Amygdala (tissue), 56 donors: ENCODE measurements around the gene MAP1A.

Source experiments
- DNase-seq, 56 donors: peaks; one replicate each; lab custom pipeline; 2025; lab: John Stamatoyannopoulos, UW

The MAP1A gene

DNA sequence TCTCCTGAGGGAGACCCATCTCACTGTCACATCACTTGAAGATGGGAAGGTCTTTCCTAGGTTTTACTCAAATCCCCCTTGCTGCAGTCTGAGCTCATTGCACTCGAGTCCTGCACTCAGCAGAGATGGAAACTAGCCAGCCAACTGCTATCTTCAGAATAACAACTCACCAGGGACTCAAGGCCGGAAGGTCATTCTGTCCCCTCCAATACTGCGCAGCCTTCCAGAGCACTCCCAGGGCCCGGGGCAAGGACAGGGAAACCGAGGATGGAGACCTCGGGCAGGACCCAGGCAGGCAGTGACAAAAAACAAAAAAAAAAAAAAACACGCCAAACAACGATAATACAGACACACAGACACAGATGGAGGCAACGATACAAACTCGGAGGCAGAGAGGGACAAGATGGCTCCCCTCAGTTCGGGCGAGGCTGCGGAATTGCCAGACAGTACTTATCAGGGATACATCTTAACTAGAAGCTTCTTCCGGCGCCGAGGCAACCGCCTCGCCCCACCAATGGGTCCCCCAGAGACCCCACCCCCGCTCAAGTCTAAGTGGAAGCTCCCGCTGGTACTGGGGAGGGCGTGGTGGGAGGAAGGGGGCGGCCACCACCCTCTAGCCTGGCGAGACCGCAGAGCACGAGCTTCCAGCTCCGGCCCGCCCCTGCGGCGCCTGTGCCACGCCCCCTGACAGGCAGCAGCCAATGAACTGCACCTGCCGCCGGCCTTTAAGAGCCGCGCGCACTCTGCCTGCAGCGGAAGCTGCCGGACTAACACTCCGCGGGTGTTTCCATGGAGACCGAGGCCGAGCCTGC, 7.0 kb upstream of the MAP1A start:
- DNase-seq: peak; percentile 65 to 99 (median 98)

DNA sequence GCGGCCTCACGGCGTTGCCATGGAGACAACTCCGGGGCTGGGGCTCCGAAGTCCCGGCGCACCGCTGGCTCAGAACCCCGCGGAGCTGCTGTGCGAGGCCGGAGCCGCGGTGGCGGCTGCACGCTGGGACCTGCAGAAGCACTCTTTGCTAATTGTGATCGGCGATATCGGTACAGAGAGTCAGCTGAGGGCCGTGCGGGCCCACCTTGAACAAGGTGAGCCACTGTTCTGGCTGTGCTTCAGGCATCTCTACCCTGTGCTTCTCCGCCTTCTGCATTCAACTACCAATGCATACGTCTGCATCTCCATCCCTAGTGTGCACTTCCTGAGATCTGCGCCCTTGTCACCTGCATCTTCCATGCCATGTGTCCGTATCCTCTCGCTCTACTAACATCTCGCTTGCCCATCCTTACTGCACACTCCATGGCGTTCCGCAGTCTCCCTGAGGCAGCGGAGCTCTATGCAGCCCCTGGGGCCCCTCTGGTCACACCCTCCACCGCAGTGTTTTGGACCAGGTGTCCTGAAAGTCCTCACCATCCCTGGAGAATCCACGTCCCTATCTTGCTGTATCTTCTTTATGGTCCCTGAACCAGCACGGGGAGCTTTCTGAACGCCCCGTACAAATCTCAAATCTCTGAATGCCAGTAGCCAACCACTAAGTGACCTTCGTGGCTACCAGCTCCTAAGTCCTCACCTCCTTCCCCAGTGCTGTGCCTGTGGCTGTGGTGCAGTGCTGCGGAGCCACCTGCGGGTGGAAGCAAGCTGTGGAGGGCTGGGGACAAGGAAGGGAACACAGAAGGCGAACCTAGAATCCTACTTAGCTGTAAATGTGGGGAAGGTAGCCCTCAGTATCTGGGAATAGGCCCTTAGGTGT, 6.2 kb upstream of the MAP1A start:
- DNase-seq: peak in 19 of 56 donors; percentile 10 to 62 (median 41)

DNA sequence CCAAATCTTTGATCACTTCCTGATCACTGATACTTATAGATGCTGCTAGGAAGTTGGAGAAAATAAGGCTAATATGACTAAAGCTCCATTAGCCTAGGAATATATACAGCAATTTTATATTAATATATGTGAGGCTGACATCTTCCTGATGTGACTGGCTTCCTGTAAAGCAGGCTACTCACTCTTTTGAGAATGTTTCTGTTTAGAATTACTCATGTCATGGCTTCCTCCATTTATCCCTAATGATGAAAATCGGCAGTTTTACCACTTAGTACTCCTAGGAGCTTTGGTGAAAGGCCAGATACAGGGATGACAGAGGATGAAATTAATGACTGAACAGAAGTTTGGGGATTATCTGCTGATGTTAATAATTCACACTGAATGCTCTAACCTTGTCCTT, 3.9 kb upstream of the MAP1A start:
- DNase-seq: no peak

DNA sequence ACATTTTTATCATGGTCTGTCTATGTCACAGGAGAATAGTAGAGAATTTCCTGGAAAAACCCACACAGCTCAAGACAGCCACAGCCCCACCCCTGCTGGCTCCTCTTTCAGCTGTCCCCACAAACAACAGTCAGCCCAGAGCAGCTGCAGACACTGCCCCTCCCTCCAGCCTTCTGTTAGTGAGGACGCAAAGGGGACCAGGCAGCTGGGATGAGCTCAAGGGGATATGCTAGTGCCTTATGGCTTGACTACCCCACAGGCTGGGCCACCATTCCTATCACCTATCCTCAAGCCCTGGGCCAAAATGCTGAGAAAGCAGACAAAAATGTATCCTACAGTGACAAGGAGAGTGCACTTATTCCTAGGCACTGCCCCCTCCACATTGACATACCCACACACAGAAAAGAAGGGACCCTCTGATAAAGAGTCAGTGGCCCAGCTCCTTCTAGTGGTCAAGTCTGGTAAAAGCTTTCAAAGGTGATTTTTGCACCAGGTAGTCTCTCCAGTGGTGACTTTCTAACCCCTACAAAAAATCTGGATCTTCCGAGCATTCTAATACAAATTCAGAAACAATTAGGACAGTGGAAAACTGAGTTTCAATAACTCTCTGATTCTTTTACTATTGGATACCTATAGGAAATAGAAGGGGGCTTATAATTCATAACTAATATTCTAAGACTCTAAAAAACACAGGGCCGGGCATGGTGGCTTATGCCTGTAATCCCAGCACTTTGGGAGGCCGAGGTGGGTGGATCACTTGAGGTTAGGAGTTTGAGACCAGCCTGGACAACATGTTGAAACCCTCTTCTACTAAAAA, 3.0 kb upstream of the MAP1A start:
- DNase-seq: peak in 50 of 56 donors; percentile 21 to 89 (median 64)

DNA sequence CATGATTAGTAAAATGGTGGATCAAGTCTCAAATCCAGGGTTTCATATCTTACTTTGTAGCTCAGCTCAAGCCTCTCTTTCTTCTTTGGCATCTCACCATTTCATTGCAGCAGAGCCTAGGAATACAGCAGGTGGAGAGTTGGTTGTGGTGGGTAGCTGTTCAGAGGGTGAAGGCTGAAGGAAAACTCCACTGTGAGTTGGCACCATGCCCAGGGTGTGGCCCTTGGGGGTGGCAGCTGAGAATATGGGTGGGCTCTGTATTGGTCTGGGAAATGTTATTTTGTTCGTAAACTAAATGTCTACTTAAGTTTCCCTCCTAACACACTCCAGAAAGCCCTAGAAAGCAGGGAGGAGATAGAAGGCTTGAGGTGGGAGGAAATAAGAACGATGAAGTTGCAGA, 1.7 kb upstream of the MAP1A start:
- DNase-seq: no peak

DNA sequence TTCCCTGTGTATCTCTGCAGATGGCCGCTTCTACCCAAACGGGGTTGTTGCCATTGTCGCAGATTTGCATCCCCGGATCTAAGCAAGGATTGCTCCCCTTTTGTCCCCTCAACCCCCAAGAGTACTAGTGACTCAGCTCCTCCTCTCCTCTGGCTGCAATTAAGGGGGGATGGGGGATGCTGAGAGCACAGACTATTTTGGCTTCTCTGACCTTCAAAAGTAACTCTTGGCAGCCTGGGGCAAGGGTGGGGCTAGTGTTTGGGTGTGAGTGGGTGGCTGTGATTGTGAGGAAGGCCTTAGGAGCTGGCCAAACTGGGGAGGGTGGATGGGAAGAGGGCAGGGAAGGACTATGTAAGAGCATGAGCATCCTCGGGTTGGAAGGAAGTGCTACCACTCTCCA, 1.2 kb upstream of the MAP1A start:
- DNase-seq: peak in 3 of 56 donors; percentile 24 to 53 (median 27)

DNA sequence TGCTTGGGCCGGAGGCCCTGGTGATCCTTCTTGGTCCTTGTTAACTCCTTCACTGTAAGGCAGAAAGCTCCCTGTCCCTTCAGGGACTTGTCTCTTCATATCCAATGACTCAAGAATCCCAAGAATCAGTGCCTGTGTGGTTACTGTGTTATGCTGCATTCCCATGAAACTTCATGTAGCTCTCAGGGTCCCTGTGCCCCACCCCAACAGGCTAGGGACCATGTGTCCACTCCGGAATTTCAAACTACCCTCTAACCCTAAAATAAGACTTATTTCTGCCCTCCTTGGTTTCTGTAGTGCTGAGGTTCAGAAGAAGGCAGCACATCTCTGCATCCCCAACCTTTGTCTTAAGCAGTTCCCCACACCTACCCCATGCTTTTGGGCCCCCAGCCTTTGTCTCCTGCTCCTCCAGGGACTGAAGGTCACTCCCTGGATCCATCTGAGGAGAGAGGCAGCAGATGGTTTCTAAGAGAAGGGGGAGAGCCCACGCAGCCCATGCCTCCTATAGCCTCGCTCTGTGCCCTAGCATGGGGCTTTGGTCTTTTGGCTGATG, 531 bp upstream of the MAP1A start:
- peak in 1 of 56 donors; percentile 52 for DNase-seq

DNA sequence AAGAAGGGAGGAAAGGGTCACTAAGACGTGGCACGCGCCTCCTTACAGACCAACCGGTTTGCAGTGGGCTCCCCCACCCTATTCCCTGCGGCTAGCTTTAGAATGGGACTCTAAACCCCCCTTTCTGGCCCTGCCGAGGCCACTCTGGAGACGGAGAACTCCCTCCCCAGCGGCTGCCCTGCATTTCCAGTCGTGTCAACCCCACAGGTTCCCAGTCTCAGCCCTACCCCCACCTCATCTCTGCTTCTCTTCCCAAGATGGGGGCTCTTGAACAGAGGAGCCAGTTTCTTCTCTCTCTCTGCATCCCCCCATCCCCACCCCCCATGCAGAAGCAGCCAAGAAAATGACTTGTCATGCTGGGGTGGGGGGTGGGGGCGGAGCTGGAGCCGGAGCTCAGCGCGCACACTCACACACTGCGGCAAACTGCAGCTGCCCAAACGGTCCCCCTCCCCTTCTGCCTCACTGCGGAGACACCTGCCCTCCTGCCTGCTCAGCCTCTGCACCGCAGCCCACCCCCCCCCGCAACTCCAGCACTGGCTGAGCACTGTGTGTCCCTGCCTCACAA, 871 bp downstream of the MAP1A start:
- peak in 52 of 56 donors; percentile 35 to 91 (median 77) for DNase-seq

DNA sequence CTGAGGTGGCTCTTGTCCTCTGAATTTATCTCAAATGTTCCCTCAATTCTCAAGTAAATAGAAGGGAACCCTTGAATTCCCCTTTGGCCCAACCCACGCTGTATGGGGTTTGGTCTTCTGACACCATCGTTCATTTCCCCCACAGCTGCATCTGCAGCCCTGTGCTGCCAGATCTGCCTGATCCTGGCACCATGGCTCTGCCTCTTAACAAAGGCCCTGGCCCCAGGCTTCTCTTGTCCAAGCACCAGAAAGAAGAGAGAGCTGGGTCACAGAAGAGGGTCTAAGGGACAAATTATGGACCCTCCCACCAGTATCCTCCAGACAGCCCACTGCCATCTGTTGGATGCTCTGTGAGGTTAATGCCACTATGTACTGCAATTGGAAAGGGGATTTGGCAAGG, 1.8 kb downstream of the MAP1A start:
- DNase-seq: peak in 32 of 56 donors; percentile 15 to 78 (median 42)

DNA sequence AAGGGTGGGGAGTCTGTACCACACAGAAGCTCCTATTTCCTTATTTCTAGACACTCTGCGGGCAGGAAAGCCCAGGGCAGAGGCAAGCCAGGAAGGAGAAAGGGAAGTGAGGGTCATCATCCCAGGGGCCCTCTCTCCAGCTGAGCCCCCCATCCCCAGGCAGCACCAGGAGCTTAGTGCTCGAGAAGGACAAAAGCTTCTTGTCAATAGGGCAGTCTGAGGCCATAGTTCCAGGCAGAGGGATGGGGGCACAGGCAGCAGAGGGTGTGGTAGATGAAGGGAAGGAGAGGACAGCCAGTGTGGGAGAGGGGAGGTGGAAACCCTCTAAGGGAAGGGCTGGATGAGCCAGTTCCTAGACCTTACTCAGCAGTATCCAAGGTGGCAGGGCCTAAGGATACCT, 2.7 kb downstream of the MAP1A start:
- no peak for DNase-seq

DNA sequence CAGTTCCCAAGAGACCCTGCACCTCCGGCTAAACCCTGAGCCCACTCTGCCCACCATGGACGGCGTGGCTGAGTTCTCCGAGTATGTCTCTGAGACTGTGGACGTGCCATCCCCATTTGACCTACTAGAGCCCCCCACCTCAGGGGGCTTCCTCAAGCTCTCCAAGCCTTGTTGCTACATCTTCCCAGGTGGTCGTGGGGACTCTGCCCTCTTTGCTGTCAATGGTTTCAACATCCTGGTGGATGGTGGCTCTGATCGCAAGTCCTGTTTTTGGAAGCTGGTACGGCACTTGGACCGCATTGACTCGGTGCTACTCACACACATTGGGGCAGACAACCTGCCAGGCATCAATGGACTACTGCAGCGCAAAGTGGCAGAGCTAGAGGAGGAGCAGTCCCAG, 4.0 kb downstream of the MAP1A start:
- DNase-seq: no peak

DNA sequence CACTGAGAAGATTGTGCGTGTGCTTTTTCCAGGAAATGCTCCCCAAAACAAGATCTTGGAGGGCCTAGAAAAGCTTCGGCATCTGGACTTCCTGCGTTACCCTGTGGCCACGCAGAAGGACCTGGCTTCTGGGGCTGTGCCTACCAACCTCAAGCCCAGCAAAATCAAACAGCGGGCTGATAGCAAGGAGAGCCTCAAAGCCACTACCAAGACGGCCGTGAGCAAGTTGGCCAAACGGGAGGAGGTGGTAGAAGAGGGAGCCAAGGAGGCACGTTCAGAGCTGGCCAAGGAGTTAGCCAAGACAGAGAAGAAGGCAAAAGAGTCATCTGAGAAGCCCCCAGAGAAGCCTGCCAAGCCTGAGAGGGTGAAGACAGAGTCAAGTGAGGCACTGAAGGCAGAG, 4.8 kb downstream of the MAP1A start:
- DNase-seq: no peak

DNA sequence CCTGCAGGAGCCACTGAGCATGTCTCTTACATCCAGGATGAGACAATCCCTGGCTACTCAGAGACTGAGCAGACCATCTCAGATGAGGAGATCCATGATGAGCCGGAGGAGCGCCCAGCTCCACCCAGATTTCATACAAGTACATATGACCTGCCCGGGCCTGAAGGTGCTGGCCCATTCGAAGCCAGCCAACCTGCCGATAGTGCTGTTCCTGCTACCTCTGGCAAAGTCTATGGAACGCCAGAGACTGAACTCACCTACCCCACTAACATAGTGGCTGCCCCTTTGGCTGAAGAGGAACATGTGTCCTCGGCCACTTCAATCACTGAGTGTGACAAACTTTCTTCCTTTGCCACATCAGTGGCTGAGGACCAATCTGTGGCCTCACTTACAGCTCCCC, 6.2 kb downstream of the MAP1A start:
- DNase-seq: no peak

DNA sequence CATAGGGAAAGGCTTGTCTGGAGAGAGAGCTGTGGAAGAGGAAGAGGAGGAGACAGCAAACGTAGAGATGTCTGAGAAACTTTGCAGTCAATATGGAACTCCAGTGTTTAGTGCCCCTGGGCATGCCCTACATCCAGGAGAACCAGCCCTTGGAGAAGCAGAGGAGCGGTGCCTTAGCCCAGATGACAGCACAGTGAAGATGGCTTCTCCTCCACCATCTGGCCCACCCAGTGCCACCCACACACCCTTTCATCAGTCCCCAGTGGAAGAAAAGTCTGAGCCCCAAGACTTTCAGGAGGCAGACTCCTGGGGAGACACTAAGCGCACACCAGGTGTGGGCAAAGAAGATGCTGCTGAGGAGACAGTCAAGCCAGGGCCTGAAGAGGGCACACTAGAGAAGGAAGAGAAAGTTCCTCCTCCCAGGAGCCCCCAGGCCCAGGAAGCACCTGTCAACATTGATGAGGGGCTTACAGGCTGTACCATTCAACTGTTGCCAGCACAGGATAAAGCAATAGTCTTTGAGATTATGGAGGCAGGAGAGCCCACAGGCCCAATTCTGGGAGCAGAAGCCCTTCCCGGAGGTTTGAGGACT, 6.9 kb downstream of the MAP1A start:
- no peak for DNase-seq

DNA sequence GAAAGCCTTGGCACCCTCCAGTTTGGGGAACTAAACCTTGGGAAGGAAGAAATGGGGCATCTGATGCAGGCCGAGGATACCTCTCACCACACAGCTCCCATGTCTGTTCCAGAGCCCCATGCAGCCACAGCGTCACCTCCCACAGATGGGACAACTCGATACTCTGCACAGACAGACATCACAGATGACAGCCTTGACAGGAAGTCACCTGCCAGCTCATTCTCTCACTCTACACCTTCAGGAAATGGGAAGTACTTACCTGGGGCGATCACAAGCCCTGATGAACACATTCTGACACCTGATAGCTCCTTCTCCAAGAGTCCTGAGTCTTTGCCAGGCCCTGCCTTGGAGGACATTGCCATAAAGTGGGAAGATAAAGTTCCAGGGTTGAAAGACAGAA, 7.7 kb downstream of the MAP1A start:
- DNase-seq: no peak

DNA sequence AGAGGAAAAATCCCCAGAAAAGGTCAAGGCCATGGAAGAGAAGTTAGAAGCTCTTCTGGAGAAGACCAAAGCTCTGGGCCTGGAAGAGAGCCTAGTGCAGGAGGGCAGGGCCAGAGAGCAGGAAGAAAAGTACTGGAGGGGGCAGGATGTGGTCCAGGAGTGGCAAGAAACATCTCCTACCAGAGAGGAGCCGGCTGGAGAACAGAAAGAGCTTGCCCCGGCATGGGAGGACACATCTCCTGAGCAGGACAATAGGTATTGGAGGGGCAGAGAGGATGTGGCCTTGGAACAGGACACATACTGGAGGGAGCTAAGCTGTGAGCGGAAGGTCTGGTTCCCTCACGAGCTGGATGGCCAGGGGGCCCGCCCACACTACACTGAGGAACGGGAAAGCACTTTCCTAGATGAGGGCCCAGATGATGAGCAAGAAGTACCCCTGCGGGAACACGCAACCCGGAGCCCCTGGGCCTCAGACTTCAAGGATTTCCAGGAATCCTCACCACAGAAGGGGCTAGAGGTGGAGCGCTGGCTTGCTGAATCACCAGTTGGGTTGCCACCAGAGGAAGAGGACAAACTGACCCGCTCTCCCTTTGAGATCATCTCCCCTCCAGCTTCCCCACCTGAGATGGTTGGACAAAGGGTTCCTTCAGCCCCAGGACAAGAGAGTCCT, 9.0 kb downstream of the MAP1A start:
- no peak for DNase-seq

DNA sequence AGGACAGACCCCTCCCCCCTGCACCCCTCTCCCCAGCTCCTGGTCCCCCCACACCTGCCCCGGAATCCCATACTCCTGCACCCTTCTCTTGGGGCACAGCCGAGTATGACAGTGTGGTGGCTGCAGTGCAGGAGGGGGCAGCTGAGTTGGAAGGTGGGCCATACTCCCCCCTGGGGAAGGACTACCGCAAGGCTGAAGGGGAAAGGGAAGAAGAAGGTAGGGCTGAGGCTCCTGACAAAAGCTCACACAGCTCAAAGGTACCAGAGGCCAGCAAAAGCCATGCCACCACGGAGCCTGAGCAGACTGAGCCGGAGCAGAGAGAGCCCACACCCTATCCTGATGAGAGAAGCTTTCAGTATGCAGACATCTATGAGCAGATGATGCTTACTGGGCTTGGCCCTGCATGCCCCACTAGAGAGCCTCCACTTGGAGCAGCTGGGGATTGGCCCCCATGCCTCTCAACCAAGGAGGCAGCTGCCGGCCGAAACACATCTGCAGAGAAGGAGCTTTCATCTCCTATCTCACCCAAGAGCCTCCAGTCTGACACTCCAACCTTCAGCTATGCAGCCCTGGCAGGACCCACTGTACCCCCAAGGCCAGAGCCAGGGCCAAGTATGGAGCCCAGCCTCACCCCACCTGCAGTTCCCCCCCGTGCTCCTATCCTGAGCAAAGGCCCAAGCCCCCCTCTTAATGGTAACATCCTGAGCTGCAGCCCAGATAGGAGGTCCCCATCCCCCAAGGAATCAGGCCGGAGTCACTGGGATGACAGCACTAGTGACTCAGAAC, 9.8 kb downstream of the MAP1A start:
- DNase-seq: no peak

DNA sequence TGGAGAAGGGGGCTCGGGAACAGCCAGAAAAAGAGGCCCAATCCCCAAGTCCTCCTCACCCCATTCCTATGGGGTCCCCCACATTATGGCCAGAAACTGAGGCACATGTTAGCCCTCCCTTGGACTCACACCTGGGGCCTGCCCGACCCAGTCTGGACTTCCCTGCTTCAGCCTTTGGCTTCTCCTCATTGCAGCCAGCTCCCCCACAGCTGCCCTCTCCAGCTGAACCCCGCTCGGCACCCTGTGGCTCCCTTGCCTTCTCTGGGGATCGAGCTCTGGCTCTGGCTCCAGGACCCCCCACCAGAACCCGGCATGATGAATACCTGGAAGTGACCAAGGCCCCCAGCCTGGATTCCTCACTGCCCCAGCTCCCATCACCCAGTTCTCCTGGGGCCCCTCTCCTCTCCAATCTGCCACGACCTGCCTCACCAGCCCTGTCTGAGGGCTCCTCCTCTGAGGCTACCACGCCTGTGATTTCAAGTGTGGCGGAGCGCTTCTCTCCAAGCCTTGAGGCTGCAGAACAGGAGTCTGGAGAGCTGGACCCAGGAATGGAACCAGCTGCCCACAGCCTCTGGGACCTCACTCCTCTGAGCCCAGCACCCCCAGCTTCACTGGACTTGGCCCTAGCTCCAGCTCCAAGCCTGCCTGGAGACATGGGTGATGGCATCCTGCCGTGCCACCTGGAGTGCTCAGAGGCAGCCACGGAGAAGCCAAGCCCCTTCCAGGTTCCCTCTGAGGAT, 10.6 kb downstream of the MAP1A start:
- DNase-seq: no peak
